HG03097 (cell line): ENCODE results near the gene COL5A2.

Source experiments
- ATAC-seq: cut with Tn5 transposase; IDR thresholded peaks from one replicate; pipeline ENCODE4 v1.9.1; 2021; ENCODE audit not compliant: unreplicated experiment, low FRiP score

Gene COL5A2

DNA sequence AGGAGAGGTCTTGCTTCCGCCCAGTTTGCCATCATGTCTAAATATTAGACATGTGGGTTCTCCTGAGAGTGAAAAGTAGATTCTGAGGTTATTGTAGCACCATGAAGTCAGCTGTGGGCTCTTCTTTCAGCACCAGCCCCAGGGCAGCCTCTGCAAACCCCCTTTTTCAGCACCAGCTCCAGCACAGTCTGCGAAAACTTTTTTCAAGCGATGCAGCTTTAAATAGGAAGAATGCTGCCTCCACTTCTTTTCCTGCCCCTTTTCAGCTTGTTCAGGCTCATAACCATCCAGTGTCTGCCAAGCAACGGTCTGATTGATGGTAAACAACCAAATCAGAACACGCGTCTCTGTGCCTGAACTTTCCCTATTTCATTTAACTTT is at the start of gene COL5A2:
COL5A2 (minus strand) TSS at position 192 of the 381 bp plus-strand sequence; CDS start at position 35, 157 bp downstream.
- ATAC-seq: no peak

DNA sequence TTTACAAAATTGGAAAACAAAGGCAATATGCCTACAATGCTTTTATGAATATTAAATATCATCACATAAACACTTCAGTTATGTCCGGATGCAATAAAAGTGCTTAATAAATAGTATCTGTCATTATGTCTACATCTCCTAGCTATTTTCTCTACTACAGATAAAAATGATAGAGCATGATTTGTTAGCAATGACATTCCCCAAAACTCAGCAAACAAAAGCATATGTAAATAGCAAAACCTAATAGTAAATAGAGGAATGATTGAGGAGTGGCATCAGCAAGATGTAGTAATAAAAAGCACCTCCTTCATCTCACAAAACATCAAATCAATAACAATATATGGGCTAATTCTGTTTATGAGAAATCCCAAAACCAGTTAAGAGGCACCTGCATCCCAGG is 46.5 kb upstream of the COL5A2 start:
- no peak for ATAC-seq

DNA sequence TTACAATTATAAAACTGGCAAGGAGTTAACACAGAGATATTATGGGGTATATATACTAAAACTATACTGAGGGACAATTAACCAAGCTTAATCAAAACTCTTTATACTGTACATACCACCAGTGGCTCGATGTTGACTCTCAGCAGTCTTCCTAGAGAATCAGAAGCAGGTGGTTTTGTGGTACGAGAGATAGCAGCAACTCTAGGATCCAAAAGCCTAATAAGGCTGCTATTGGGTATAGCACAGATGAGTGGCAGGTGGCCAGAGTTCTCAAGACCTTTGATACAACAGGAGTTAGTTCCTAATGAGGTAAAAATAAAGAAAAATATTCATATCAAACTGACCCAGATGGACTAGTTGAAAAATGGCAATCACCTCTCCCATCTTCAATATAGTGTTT is 45.5 kb upstream of the COL5A2 start:
- ATAC-seq: no peak

GRCh38 chr2:189222468-189223105 is 43.0 kb upstream of the COL5A2 start:
- ATAC-seq: no peak

DNA sequence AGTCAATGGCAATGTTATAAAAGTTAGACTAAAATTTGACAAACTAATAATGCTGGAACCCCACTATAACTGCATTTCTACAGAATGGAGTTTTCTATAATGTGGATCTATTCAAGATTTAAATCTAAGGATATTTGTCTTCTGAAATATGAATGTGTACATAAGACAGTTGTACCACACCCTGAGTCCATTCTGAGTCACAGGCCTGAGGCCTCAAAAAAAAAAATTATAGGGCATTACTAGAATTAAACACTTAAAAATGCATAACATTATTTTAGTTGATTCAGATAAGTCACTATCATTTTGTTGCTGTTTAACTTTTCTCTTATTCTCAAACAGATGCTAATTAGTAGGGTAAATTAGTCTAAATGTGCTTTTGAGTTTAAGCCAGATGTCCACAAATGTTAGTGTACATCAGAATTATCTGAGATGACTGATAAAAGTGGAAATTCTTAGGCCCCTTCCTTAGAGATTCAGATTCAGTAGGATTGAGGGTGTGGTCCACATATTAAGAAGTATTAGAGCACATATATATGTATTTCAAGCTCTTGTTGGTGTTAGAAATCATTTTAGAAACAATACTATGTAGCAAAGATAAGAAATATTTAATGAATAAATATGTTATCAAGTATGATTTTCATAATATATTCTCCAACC is 42.4 kb upstream of the COL5A2 start:
- ATAC-seq: no peak

DNA sequence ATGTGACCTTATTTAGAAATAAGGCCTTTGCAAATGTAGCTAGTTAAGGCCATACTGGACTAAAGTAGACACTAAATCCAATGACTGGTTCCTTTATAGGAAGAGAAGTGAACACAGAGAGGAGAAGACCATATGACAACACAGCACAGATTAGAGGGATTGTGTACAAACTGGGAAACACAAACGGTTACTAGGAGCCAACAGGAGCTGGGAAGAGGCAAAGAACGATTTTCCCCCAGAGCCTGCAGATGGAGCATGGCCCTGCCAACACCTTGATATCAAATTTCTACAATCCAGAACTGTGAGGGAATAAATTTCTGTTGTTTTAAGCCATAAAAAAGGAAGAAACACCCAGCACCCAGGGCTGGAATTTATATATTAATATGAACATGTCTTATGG is 38.7 kb upstream of the COL5A2 start:
- no peak for ATAC-seq

DNA sequence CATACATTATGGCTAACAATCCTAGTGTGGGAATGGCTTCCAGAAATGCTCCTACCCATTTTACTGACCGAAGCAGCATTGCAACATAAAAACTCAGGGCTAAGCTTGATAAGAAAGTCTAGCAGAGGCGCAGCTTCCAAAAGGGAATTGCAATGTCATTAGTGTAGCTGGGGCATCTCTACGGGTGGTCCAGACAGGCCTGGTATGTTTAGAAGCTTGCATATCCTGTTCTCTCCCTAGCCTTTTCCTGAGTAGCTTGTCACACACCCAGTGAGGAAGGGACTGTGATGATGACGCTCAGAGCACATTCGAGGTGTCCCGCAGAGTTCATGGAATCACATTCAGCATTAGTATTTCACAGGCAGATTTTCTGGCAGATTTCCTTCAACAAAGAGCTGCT is 38.0 kb upstream of the COL5A2 start:
- ATAC-seq: no peak

GRCh38 chr2:189217051-189217450 is 37.5 kb upstream of the COL5A2 start:
- ATAC-seq: no peak

DNA sequence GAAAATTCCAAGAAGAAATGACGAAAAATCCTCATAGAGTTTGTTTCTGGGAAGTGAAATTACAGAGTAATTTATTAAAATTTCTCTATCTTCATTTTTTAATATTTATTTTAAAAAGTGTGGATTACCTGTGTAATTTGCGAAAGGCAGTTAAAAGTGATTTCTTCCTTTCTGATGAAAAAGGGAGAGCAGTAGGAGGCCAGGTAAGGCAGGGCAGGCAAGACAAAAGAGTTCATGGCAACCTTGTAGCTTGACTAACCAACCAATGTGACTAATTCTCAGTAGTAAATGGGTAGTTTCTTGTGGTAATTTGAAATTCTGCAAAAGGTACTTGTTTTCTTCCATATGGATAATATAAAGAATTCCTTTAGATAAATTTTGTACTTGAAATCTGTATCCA is 34.9 kb upstream of the COL5A2 start:
- no peak for ATAC-seq

DNA sequence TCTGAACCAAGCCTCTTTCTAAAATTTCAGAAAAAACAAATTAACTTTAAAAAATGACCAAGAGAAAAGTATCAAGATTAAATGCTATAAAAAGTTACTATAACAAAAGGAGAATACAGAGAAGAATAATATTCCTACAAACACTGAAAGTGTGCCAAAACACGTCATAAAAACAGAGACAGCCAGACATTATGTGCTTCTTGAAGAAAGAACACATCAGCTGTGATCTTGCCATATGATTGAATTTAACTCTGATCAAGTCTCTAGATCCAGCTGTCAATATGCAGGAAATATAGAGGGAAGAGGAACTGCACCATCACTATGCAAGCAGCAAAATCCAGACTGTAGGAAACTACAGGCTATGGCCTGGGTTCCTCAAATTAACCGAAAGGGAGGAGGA is 33.7 kb upstream of the COL5A2 start:
- no peak for ATAC-seq

- no peak for ATAC-seq
Observed at GRCh38 chr2:189210250-189211087, 30.9 kb upstream of the COL5A2 start.

DNA sequence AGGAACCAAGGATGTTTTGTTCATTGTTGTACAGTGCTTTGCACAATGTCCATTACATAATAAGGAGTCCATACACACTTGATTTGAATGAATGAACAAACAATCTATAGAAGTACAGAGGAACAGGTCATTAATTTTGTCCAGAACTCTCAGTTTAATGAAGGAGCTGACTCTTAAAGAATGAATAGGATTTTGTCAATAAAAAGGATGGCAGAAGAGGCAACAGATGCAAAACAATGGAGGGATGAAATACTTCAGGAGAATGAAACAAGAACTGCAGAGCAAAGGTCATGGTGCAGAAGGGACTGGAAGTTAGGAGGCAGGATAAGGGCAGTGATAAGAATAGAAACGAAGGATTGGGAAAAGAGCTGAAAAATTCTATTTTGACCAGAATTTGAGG is 28.7 kb upstream of the COL5A2 start:
- ATAC-seq: no peak

GRCh38 chr2:189204322-189204941 is 24.9 kb upstream of the COL5A2 start:
- no peak for ATAC-seq

DNA sequence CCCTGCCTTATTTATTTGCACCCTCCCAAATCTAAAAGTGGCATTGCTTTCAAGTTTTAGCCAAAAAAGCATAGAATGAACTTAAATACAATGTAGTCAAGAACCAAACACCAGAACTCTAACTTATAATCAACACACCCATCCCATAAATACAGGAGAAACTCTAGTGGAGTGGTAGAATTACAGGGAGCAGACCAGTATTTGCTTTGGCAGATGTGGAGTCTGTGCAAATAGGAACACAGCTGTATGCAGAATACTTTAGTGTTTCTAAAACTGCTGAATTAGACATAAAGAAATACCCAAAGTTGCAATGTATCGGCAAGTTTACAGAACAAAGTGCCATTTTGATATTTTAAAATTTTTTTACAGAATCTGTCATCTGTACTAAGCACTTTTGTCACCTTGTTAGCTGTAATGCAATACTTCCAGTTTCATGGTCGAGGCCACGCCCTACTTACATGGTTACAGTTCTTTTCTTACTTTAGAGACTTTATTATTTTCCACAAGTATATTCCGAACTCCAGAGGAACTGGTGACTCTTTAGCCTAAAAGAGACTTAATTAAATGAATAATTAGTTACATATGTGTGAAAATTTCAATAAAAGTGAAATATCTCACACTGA is 23.7 kb upstream of the COL5A2 start:
- ATAC-seq: no peak

DNA sequence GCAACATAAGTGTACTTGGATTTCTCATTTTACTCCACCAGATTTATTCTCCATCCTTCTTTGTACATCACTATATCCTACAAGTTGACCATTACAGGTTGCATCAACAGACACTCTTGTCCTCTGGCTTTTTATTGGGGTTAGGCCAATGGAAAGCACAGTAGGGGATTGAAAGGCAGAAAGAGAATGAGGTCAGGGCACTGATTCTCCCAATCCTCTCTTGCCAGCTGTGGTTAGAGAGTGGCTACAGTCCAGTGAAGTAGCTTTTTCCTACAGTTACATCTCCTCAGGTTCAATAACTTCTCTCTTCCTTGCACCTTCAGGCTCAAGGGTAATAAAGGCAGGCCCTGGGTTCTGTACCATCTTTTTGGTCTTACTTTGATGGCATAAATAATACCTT is 20.2 kb upstream of the COL5A2 start:
- ATAC-seq: no peak

DNA sequence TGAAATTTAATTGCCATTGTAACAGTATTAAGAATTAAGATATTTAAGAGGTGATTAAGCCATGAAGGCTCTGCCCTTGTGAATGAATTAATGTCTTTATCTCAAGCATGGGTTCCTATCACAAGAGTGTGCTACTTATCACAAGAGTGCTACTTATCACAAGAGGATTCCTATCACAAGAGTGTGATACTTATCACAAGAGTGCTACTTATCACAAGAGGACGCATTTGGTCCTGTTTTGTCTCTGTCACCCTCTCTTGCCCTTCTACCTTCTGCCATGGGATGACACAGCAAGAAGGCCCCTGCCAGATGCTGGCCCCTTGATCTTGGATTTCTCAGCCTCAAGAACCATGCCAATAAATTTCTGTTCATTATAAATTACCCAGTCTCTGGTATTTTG is 13.2 kb upstream of the COL5A2 start:
- no peak for ATAC-seq

DNA sequence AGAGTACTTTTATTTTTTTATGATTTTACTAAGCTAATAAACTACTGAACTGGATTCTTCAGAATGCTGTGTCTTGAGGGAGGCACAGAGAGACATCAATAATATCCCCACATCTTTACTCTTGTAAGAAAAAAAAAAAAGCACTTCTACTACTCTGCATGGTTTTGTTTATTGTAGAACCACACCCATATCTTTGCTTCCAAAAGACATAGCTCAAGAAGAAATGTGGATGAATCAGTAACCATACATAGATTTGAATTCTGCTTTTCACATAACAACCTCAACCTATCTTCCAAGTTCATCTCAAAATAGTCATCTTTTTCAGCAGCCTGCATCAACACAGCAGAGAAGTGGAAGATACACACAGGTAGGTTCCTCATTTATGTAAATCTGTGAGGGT is 12.2 kb upstream of the COL5A2 start:
- ATAC-seq: no peak

DNA sequence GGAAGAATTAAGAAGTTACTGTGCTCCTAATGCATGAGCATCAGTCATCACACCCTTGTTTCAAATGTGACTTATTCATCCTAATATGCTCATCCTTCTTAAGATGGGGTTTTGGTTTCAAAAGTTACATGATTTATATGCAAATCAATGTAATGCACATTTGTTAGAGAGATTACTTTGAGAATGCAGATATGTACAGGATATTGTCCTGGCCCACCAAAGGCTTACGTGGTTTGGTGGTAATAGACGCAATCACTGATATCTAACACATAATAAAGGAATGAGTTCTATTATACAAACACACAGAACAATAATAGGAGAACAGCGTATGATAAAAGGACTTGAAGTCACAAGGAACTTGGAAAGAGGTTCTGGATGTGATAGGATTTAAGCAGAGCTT is 11.1 kb upstream of the COL5A2 start:
- ATAC-seq: no peak

DNA sequence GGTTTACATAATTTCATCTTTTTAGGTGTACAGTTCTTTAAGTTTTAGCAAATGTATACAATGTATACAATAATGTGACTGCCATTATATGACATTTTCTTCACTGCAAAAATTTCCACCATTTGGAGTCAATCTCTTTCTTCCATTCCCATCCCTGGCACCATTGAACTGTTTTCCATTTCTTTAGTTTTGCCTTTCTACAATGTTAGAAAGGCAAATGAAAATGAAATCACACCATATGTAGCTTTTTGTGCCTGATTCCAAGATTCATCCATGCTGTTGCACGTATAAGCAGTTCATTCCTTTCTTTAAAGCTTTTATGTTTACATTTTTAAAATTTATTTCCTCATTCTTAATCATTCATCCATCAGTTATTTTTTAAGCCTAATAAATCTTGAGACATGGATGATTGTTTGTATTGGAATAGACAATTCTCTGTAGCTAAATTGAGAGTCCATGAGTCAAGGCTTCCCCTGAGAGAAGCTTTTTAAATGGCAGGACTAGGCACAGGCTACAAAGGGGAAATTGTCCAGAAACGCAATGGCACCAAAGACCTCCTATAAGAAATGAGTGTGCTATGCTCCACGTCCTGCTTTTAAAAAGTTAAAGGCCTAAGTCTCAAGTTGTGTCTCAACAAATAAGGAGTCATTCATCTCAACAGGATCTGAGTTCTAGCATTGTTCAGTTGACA is 8.7 kb upstream of the COL5A2 start:
- ATAC-seq: no peak

DNA sequence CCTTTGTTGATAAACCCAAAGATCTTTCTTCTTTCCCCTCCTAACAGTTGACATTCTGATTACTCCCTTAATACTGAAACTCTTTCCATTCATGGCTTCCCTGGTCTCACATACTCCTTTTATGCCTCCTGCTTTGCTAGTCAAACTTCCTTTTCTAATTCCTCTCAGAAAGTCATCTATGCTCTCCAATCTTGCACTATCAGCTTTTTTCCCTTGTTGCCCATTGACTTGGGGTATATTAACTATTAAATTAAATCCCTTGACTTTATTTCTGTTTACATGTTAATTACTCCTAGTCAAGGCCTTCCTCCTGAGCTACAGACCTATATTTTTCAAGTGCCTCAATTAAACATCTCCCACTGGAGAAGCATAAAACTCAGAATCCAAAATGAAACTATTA is 3.6 kb upstream of the COL5A2 start:
- no peak for ATAC-seq
